ENCODE measurements around the gene CXADR. TPM values are rescaled to one million over a fixed set of nuclear protein-coding genes. Genes with fewer than 3 reads are reported as not detected.

CXADR gene
- total RNA-seq (10 to 100 TPM; 25.2 to 40.2 TPM), polyA plus RNA-seq (10 to 100 TPM in 1 of 2 donors, 1 to 10 TPM in 1; 6.3 to 12.4 TPM)
- long read RNA-seq, donor 1, full-length matches to known transcripts: 12 of 12 reads
- long read RNA-seq, donor 1, partial matches to known transcripts: 0 of 12 reads
- long read RNA-seq, donor 1, other reads (novel, unspliced or antisense): 0 of 12 reads
- long read RNA-seq, donor 2, partial matches to known transcripts: 0 of 1 reads
- long read RNA-seq, donor 2, other reads (novel, unspliced or antisense): 0 of 1 reads
- long read RNA-seq, donor 3, full-length matches to known transcripts: 6 of 6 reads
- long read RNA-seq, donor 3, partial matches to known transcripts: 0 of 6 reads
- long read RNA-seq, donor 3, other reads (novel, unspliced or antisense): 0 of 6 reads
- long read RNA-seq, donor 4, full-length matches to known transcripts: 4 of 4 reads
- long read RNA-seq, donor 4, partial matches to known transcripts: 0 of 4 reads
- long read RNA-seq, donor 4, other reads (novel, unspliced or antisense): 0 of 4 reads
- long read RNA-seq, donor 5, full-length matches to known transcripts: 13 of 13 reads
- long read RNA-seq, donor 5, partial matches to known transcripts: 0 of 13 reads
- long read RNA-seq, donor 5, other reads (novel, unspliced or antisense): 0 of 13 reads

DNA sequence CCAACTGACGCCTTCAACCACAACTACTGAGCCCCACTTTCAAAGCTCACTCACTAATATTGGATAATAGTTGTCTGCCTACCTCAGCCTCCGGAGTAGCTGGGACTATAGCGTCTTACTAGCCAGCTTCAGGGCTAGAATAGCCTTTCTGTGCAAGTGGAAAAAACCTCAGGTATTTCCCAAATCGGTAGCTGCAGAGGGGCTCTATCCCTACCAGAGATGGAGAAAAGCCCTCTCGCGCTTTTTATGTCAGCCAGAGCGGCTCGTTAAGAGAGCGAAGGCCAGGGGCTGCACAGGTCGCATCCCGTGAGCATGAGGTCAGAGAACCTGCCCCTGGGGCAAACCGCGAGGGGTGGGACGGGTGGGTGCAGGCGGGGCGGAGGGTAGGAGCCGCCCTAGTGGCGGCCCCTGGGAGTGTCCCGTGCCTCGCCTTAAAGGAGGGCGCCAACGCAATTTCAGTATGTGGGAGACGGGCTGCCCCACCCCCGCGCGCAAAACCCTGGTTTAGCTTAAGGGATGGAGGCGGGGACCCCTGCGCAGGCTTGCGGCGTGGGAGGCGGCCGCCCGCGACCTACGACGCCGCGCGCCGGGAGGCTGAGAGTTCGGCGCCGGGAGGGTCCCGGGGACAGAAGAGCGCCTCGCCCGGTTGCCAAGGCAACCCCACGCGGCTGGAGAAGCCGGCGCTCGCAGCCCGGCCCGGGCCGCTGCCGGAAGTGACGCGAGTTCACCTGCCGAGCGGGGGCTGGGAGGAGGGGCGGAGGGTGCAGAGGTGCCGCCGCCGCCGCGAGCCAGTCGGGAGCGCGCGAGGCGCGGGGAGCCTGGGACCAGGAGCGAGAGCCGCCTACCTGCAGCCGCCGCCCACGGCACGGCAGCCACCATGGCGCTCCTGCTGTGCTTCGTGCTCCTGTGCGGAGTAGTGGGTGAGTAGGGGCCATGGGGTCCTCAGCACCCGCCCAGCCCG, at the start of gene CXADR:
Gene CXADR (plus strand): TSS at position 791 of the 961 bp plus-strand sequence. CDS start 87 bp downstream, at position 878.
- ATAC-seq (ENCODE audit: insufficient read depth, low FRiP score): peak; percentile 86
- TF ChIP-seq, protein P1, sequence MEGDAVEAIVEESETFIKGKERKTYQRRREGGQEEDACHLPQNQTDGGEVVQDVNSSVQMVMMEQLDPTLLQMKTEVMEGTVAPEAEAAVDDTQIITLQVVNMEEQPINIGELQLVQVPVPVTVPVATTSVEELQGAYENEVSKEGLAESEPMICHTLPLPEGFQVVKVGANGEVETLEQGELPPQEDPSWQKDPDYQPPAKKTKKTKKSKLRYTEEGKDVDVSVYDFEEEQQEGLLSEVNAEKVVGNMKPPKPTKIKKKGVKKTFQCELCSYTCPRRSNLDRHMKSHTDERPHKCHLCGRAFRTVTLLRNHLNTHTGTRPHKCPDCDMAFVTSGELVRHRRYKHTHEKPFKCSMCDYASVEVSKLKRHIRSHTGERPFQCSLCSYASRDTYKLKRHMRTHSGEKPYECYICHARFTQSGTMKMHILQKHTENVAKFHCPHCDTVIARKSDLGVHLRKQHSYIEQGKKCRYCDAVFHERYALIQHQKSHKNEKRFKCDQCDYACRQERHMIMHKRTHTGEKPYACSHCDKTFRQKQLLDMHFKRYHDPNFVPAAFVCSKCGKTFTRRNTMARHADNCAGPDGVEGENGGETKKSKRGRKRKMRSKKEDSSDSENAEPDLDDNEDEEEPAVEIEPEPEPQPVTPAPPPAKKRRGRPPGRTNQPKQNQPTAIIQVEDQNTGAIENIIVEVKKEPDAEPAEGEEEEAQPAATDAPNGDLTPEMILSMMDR (IDR thresholded peaks at IDR 0.05; ENCODE audit: control extremely low read depth, extremely low read depth): no peak
- H3K4me1 ChIP-seq (ENCODE audit: control insufficient read depth in 5 of 5, insufficient read depth in 5 of 5, low read length in 5 of 5): peaks cover 0 to 8% (median 3%) of the 10 kb centered on the region in 5 donors
- peaks cover 0 to 40% (median 21%) of the 10 kb centered on the region in 3 donors for H3K27me3 ChIP-seq (ENCODE audit: control insufficient read depth in 3 of 3, insufficient read depth in 3 of 3, low read length in 2 of 3)
- H3K36me3 ChIP-seq (ENCODE audit: control insufficient read depth in 4 of 4, insufficient read depth in 4 of 4, low read length in 4 of 4): no peaks in the 10 kb centered on the region
- WGBS, 2 donors: 1 to 2% methylated on average over 70 to 83 of the region's 83 CpGs
- peak; percentile 78 to 86 (median 84) for DNase-seq
- H3K9ac ChIP-seq (ENCODE audit: insufficient read depth in 1 of 2, low read length in 2 of 2): peak within 1 kb of the TSS; percentile 37 to 48
- peak within 1 kb of the TSS; percentile 44 for H3K4me3 ChIP-seq
- H3K27ac ChIP-seq (ENCODE audit: low read depth in 1 of 2, low read length in 1 of 2): peak within 1 kb of the TSS; percentile 94
- no peaks in the 10 kb centered on the region for H3K9me3 ChIP-seq (ENCODE audit: control insufficient read depth in 4 of 4, insufficient read depth in 3 of 4, low read length in 3 of 4)

DNA sequence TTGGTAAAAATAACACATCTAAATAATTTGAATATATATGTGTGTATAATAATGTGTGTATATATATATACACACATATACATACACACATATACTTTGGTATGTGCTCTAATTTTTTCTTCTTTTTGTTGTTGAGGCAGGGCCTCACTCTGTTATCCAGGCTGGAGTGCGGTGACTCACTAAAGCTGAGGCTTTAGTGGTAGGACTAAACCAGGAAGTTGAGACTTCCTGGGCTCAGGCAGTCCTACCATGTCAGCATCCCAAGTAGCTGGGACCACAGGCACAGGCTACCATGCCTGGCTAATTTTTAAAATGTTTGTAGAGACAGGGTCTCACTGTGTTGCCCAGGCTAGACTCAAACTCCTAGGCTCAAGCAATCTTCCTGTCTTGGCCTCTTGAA, 46.7 kb upstream of the CXADR start:
- Histone ChIP-seq H3K9me3 (ENCODE audit: control insufficient read depth in 4 of 4, insufficient read depth in 3 of 4, low read length in 3 of 4) (no peaks in the 10 kb centered on the region), H3K36me3 (ENCODE audit: control insufficient read depth in 4 of 4, insufficient read depth in 4 of 4, low read length in 4 of 4) (no peaks in the 10 kb centered on the region), H3K9ac (ENCODE audit: insufficient read depth in 1 of 2, low read length in 2 of 2) (no peak overlapping the region), H3K4me1 (ENCODE audit: control insufficient read depth in 5 of 5, insufficient read depth in 5 of 5, low read length in 5 of 5) (peaks cover 0 to 5% (median 0%) of the 10 kb centered on the region in 5 donors), H3K27ac (ENCODE audit: low read depth in 1 of 2, low read length in 1 of 2) (no peak overlapping the region), H3K4me3 (no peak overlapping the region), H3K27me3 (ENCODE audit: control insufficient read depth in 3 of 3, insufficient read depth in 3 of 3, low read length in 2 of 3) (no peaks in the 10 kb centered on the region)
- 64 to 84% methylated on average over 1 of the region's 1 CpG for WGBS, 2 donors
- no peak for DNase-seq
- peak; percentile 72 for ATAC-seq (ENCODE audit: insufficient read depth, low FRiP score)
- TF ChIP-seq, protein P1 (IDR thresholded peaks at IDR 0.05; ENCODE audit: control extremely low read depth, extremely low read depth): no peak

DNA sequence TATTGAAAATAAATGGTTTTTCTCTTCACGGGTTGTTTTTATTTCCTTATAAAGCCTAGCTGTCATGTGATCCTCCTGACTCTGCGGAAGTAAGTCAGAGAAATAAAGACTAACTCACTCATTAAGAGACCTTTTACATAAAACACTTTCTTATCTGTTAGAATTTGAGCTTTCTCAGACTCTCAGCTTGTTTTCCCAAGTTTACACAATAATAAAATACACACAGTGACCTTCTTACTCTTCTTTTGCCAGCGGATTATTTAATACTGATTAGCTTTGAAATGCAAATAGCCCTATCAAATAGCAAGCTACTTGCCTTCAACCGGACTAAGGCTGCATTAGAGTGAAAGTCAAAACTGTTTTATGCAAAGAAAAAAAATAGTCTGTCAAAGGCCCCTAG, 45.5 kb upstream of the CXADR start:
- Histone ChIP-seq H3K9ac (ENCODE audit: insufficient read depth in 1 of 2, low read length in 2 of 2) (peak overlapping the region in 1 of 2 donors; percentile 54), H3K4me3 (no peak overlapping the region), H3K36me3 (ENCODE audit: control insufficient read depth in 4 of 4, insufficient read depth in 4 of 4, low read length in 4 of 4) (no peaks in the 10 kb centered on the region), H3K4me1 (ENCODE audit: control insufficient read depth in 5 of 5, insufficient read depth in 5 of 5, low read length in 5 of 5) (peaks cover 0 to 5% (median 0%) of the 10 kb centered on the region in 5 donors), H3K27ac (ENCODE audit: low read depth in 1 of 2, low read length in 1 of 2) (peak overlapping the region in 1 of 2 donors; percentile 41), H3K27me3 (ENCODE audit: control insufficient read depth in 3 of 3, insufficient read depth in 3 of 3, low read length in 2 of 3) (no peaks in the 10 kb centered on the region), H3K9me3 (ENCODE audit: control insufficient read depth in 4 of 4, insufficient read depth in 3 of 4, low read length in 3 of 4) (no peaks in the 10 kb centered on the region)
- 31 to 58% methylated on average over 4 of the region's 4 CpGs for WGBS, 2 donors
- TF ChIP-seq, protein P1 (IDR thresholded peaks at IDR 0.05; ENCODE audit: control extremely low read depth, extremely low read depth): no peak
- ATAC-seq (ENCODE audit: insufficient read depth, low FRiP score): no peak
- peak in 2 of 3 donors; percentile 44 for DNase-seq
